CD4-positive, alpha-beta T cell (primary cell): ENCODE data around the gene OTOP3. TPM values are rescaled to one million over a fixed set of nuclear protein-coding genes. Genes with fewer than 3 reads are reported as not detected.

Experiments
- ATAC-seq: fragments of 200-7000 bp; cut with Tn5 transposase; one replicate; pipeline ENCODE4 v1.10.0; 2022; ENCODE audit warnings: mild to moderate bottlenecking; ENCODE audit not compliant: poor library complexity
- CTCF ChIA-PET: fragments of 350-600 bp; sonication (Branson Sonifier 250); formaldehyde crosslinking; loops from one replicate; lab custom pipeline; 2021; ENCODE audit warnings: antibody characterized with exemption, inconsistent platforms; lab: Charles Lee
- POLR2A ChIA-PET: fragments of 350-600 bp; sonication (Branson Sonifier 250); formaldehyde crosslinking; loops from one replicate; lab custom pipeline; 2021; ENCODE audit warnings: antibody characterized with exemption, inconsistent platforms; lab: Charles Lee
- DNase-seq, 14 experiments: peaks; one replicate each; pipeline ENCODE4 v3.0.0-alpha.2; 2013 to 2020; ENCODE audit warnings: mixed read lengths in 2 of 14
- H3K27ac ChIP-seq, 2 donors: one replicate each; pipeline versions ENCODE4 v1.5.1 to v1.7.0; 2013; ENCODE audit warnings: low read length in 2 of 2, low read depth in 1 of 2, mild to moderate bottlenecking in 1 of 2
- H3K27me3 ChIP-seq, 2 experiments: 1 replicate in 1 of 2; 2 replicates in 1 of 2; pipeline versions ENCODE4 v1.6.1 to v1.7.0; 2013; ENCODE audit warnings: low read length in 2 of 2, control low read depth in 1 of 2, mild to moderate bottlenecking in 1 of 2, moderate library complexity in 1 of 2; ENCODE audit not compliant: insufficient read depth in 2 of 2, control insufficient read depth in 1 of 2
- H3K36me3 ChIP-seq: one replicate; pipeline ENCODE4 v1.6.1; 2013; ENCODE audit warnings: low read length, control low read depth; ENCODE audit not compliant: insufficient read depth
- H3K4me1 ChIP-seq: one replicate; pipeline ENCODE4 v1.6.1; 2013; ENCODE audit warnings: low read length, control low read depth; ENCODE audit not compliant: insufficient read depth
- H3K4me3 ChIP-seq: one replicate; pipeline ENCODE4 v1.5.1; 2013; ENCODE audit warnings: mild to moderate bottlenecking, low read length, moderate library complexity
- H3K9me3 ChIP-seq, 2 experiments: 1 replicate in 1 of 2; 2 replicates in 1 of 2; pipeline versions ENCODE4 v1.6.1 to v1.7.0; 2013; ENCODE audit warnings: low read length in 2 of 2, mild to moderate bottlenecking in 2 of 2, control low read depth in 1 of 2, moderate library complexity in 1 of 2; ENCODE audit not compliant: control insufficient read depth in 1 of 2, insufficient read depth in 1 of 2
- H3K27ac Mint-ChIP-seq: one replicate; pipeline ENCODE4 v1.8.0; 2020; ENCODE audit warnings: mixed read lengths
- H3K27me3 Mint-ChIP-seq: one replicate; pipeline ENCODE4 v1.8.0; 2021; ENCODE audit warnings: mixed read lengths
- H3K36me3 Mint-ChIP-seq: one replicate; pipeline ENCODE4 v1.8.0; 2021; ENCODE audit warnings: low read depth, mixed read lengths
- H3K4me1 Mint-ChIP-seq: one replicate; pipeline ENCODE4 v1.8.0; 2021; ENCODE audit warnings: low read depth, mixed read lengths
- H3K4me3 Mint-ChIP-seq: one replicate; pipeline ENCODE4 v1.8.0; 2020; ENCODE audit warnings: mild to moderate bottlenecking, mixed read lengths
- H3K9me3 Mint-ChIP-seq: one replicate; pipeline ENCODE4 v1.8.0; 2020; ENCODE audit warnings: mixed read lengths
- CTCF ChIP-seq: fragments of 200-600 bp; IDR thresholded peaks from one replicate; pipeline ENCODE4 v1.8.0; 2022; ENCODE audit warnings: antibody characterized with exemption, mild to moderate bottlenecking
- intact Hi-C, 2 experiments: fragments of 100-400 bp; cut with DNase I in 1 of 2; cut with micrococcal nuclease in 1 of 2; formaldehyde crosslinking; loops; one replicate each; pipeline versions ENCODE4 v1.15.1 to v1.9.0; 2023 to 2025; cut with DNase I, micrococcal nuclease
- total RNA-seq, 174 experiments: library from RNA in 2 of 174; stranded (reverse) in 2 of 174; gene quantifications; one replicate each; pipeline ENCODE4 v1.2.3 and lab custom pipeline; 2021 to 2026

OTOP3 gene
- total RNA-seq, 2 experiments from 2014 or later: not detected

DNA sequence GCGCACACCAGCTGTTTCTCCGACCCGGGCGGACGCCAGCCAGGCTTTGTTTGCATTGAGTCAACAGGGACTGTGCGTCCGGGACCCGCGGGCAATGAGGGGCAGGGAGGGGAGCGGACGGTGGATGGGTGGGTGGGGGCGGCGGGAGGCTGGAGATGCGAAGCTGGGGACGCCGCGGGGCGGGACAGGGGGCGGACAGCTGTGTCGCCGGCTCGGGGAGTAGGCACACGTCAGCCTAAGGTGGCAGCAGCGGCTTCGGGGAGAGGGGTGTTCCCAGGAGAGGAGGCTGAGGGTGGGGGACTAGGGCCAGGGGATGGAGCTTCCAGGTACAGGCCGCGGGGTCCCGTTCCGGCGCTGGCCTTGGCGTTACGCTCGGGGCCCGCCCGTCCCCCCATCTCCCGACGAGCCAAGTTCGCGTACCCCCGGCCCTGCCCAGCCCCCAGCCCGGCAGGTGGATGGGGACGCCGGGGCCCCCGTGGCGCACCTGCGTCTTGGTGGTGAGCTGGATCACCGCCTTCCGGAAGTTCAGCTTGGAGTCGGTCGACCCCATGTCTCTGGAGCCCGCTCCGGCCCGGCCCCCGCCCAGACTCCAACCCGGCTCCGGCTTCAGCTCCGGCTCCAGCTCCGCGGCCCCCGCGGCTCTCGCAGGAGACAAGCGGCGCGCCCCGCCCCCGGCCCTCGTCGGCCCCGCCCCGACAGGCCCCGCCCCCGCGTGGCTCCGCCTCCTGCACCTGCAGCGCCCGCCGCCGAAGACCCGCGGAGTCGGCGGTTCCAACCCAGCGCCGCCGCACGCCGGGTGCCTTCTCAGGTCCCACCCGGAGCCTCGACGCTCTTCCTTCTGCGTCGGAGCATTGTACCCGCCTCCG lies 36.6 kb downstream of the OTOP3 start, which contains the start of gene HID1:
Gene HID1 (minus strand): TSS at position 653 of the 866 bp plus-strand sequence. CDS start 103 bp downstream, at position 550.
- Mint-ChIP-seq H3K9me3 (no peaks in the 10 kb centered on the region), H3K4me1 (peaks cover 5% of the 10 kb centered on the region), H3K27ac (peak within 1 kb of the TSS; percentile 55), H3K4me3 (peak within 1 kb of the TSS; percentile 89), H3K36me3 (no peaks in the 10 kb centered on the region), H3K27me3 (peaks cover 4% of the 10 kb centered on the region)
- ChIA-PET CTCF (interaction anchor here (0.9 to 3.6 kb wide), 7 partner anchors 11 to 229 kb away, joined by 3 to 22 read pairs (median 8); partner anchors contain the start of genes CDR2L and MRPL58), POLR2A (interaction anchor here (0.6 to 4.1 kb wide), 10 partner anchors 11 to 544 kb away, joined by 3 to 27 read pairs (median 5); partner anchors contain the start of genes CDR2L, MRPL58, SUMO2 and TSEN54)
- peak; percentile 88 for ATAC-seq
- peak; percentile 74 to 90 (median 81) for DNase-seq
- H3K27ac ChIP-seq: no peak within 1 kb of the TSS
- no peak for TF ChIP-seq CTCF
- no peaks in the 10 kb centered on the region for H3K36me3 ChIP-seq
- H3K4me3 ChIP-seq: peak within 1 kb of the TSS; percentile 59
- intact Hi-C loops: loop anchor here in 1 of 2 experiments (1.0 kb wide), 1 partner anchor 15 kb away; the partner anchor contains the start of gene CDR2L
- no peaks in the 10 kb centered on the region for H3K9me3 ChIP-seq
- H3K27me3 ChIP-seq: peaks cover 4 to 14% of the 10 kb centered on the region in 2 experiments
- peaks cover 21% of the 10 kb centered on the region for H3K4me1 ChIP-seq

DNA sequence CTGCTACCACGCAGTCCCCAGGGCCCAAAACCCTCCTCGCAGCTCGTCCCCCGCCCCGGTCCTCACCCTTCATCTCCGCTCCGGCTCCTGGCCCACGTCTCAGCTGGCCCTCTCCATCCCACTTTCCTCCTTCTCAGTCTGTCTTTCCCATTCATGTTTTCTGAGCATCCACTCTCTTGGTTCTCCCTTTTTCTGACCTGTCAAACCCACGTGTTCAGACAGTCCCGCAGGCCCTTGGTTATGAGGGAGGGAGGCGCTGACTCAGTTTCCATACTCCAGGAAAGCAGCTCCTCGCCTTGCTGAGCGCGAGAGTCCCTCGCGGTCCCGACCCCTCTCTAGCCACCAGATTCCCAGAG lies 37.3 kb downstream of the OTOP3 start:
- Mint-ChIP-seq H3K27ac (peak overlapping the region; percentile 55), H3K4me1 (peaks cover 5% of the 10 kb centered on the region), H3K9me3 (no peaks in the 10 kb centered on the region), H3K36me3 (no peaks in the 10 kb centered on the region), H3K4me3 (peak overlapping the region; percentile 89), H3K27me3 (peaks cover 4% of the 10 kb centered on the region)
- no peak for DNase-seq
- ChIA-PET POLR2A (interaction anchor here (0.6 to 4.1 kb wide), 8 partner anchors 10 to 210 kb away, joined by 3 to 27 read pairs (median 6); partner anchors contain the start of genes CDR2L, MRPL58 and SUMO2), CTCF (interaction anchor here (0.9 to 3.6 kb wide), 5 partner anchors 11 to 141 kb away, joined by 3 to 22 read pairs (median 8); partner anchors contain the start of genes CDR2L and MRPL58)
- Histone ChIP-seq H3K27me3 (peaks cover 4 to 14% of the 10 kb centered on the region in 2 experiments), H3K27ac (no peak overlapping the region), H3K9me3 (no peaks in the 10 kb centered on the region), H3K36me3 (no peaks in the 10 kb centered on the region), H3K4me1 (peaks cover 21% of the 10 kb centered on the region), H3K4me3 (peak overlapping the region; percentile 59)
- ATAC-seq: no peak
- no peak for TF ChIP-seq CTCF
- intact Hi-C loops: loop anchor here in 1 of 2 experiments (1.0 kb wide), 1 partner anchor 14 kb away; the partner anchor contains the start of gene CDR2L

DNA sequence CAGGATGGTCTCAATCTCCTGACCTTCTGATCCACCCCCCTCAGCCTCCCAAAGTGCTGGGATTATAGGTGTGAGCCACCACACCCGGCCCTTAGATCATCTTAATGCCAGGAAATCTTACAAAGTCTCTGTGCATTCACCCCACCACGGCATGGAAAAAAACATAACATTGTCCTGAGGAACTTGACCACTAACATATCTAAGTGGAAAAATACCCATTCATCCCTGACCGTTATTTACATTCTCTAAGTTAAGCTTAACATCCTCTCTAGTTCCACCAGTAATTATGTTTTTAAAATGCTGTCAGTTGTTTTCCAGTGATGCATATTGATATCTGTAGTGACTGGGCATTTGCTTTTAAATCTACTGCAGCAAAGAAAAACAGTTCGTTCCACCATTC lies 40.2 kb downstream of the OTOP3 start:
- Mint-ChIP-seq H3K4me1 (peaks cover 9% of the 10 kb centered on the region), H3K9me3 (no peaks in the 10 kb centered on the region), H3K36me3 (no peaks in the 10 kb centered on the region), H3K27me3 (peaks cover 4% of the 10 kb centered on the region), H3K4me3 (no peak overlapping the region), H3K27ac (no peak overlapping the region)
- POLR2A ChIA-PET: no interaction called here
- intact Hi-C loops: no loop called here
- no peak overlapping the region for H3K27ac ChIP-seq
- no peaks in the 10 kb centered on the region for H3K36me3 ChIP-seq
- CTCF ChIA-PET: interaction anchor here (1.7 kb wide), 1 partner anchor 14 kb away, joined by 4 read pairs; no protein-coding TSS in a partner anchor
- peaks cover 24% of the 10 kb centered on the region for H3K4me1 ChIP-seq
- DNase-seq (no peak), ATAC-seq (no peak)
- no peak overlapping the region for H3K4me3 ChIP-seq
- no peaks in the 10 kb centered on the region for H3K9me3 ChIP-seq
- TF ChIP-seq CTCF: no peak
- H3K27me3 ChIP-seq: peaks cover 4 to 14% of the 10 kb centered on the region in 2 experiments
